ENCODE data around the gene HECW1.

HECW1 gene

GRCh38 chr7:43433639-43434038, 321.2 kb downstream of the HECW1 start:
- no peaks in the 10 kb centered on the region for H3K27me3 ChIP-seq (ENCODE audit: control insufficient read depth, insufficient read depth, low read length)
- H3K36me3 ChIP-seq (ENCODE audit: control insufficient read depth, insufficient read depth, low read length): no peaks in the 10 kb centered on the region
- no peaks in the 10 kb centered on the region for H3K9me3 ChIP-seq (ENCODE audit: control insufficient read depth, insufficient read depth, low read length)
- H3K4me3 ChIP-seq (ENCODE audit: low read depth, low read length): no peak overlapping the region
- no peaks in the 10 kb centered on the region for H3K4me1 ChIP-seq (ENCODE audit: control insufficient read depth, insufficient read depth, low read length)
- no peak overlapping the region for H3K9ac ChIP-seq (ENCODE audit: low read depth, low read length)

- Histone ChIP-seq H3K9ac (ENCODE audit: low read depth, low read length) (no peak overlapping the region), H3K9me3 (ENCODE audit: control insufficient read depth, insufficient read depth, low read length) (no peaks in the 10 kb centered on the region), H3K4me1 (ENCODE audit: control insufficient read depth, insufficient read depth, low read length) (peaks cover 2% of the 10 kb centered on the region), H3K36me3 (ENCODE audit: control insufficient read depth, insufficient read depth, low read length) (no peaks in the 10 kb centered on the region), H3K4me3 (ENCODE audit: low read depth, low read length) (no peak overlapping the region), H3K27me3 (ENCODE audit: control insufficient read depth, insufficient read depth, low read length) (no peaks in the 10 kb centered on the region)
These were observed 324.6 kb downstream of the HECW1 start for GRCh38 chr7:43437001-43437400.

GRCh38 chr7:43438897-43439479, 326.5 kb downstream of the HECW1 start:
- Histone ChIP-seq H3K27me3 (ENCODE audit: control insufficient read depth, insufficient read depth, low read length) (no peaks in the 10 kb centered on the region), H3K4me3 (ENCODE audit: low read depth, low read length) (no peak overlapping the region), H3K4me1 (ENCODE audit: control insufficient read depth, insufficient read depth, low read length) (peaks cover 2% of the 10 kb centered on the region), H3K9ac (ENCODE audit: low read depth, low read length) (no peak overlapping the region), H3K9me3 (ENCODE audit: control insufficient read depth, insufficient read depth, low read length) (no peaks in the 10 kb centered on the region), H3K36me3 (ENCODE audit: control insufficient read depth, insufficient read depth, low read length) (no peaks in the 10 kb centered on the region)

GRCh38 chr7:43439631-43440401, 327.4 kb downstream of the HECW1 start:
- Histone ChIP-seq H3K9me3 (ENCODE audit: control insufficient read depth, insufficient read depth, low read length) (no peaks in the 10 kb centered on the region), H3K4me3 (ENCODE audit: low read depth, low read length) (no peak overlapping the region), H3K4me1 (ENCODE audit: control insufficient read depth, insufficient read depth, low read length) (peaks cover 2% of the 10 kb centered on the region), H3K9ac (ENCODE audit: low read depth, low read length) (no peak overlapping the region), H3K27me3 (ENCODE audit: control insufficient read depth, insufficient read depth, low read length) (no peaks in the 10 kb centered on the region), H3K36me3 (ENCODE audit: control insufficient read depth, insufficient read depth, low read length) (no peaks in the 10 kb centered on the region)

DNA sequence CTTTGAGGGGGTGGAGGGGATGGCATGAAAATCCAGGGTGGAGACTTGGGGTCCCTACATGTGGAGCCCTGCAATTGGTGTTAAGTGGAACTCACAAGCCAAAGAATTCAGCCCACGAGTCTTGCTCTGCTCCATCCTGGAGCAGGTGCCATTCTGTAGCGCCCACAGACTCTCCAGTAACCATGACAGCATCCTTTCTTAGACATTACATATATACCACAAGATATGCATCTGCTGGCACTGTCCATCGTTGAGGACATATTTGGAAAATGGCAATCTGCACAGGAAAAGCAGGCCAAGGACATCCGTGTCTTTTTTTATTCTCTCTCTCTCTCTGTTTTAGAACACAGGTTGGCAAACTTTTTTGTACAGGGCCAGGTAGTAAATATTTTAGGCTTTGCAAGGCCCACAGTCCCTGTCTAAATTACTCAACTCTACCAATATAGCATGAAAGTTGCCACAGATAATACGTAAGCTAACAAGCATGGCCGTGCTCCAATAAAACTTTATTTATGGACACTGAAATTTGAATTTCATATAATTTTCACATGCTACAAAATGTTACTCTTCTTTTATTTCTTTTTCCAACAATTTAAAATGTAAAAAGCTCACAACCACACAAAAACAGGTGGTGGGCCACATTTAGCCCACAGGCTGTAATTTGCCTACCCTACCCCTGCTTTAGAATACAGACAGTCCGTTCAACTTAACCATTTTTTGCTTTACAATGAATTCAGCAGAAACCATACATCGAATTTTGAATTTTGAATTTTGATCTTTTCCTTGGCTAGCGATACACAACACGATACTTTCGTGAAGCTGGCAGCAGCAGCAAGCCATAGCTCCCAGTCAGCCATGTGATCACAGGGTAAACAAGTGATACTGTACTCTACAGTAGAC, 329.0 kb downstream of the HECW1 start:
- no peak overlapping the region for H3K4me3 ChIP-seq (ENCODE audit: low read depth, low read length)
- peaks cover 2% of the 10 kb centered on the region for H3K4me1 ChIP-seq (ENCODE audit: control insufficient read depth, insufficient read depth, low read length)
- no peaks in the 10 kb centered on the region for H3K9me3 ChIP-seq (ENCODE audit: control insufficient read depth, insufficient read depth, low read length)
- H3K27me3 ChIP-seq (ENCODE audit: control insufficient read depth, insufficient read depth, low read length): no peaks in the 10 kb centered on the region
- no peak overlapping the region for H3K9ac ChIP-seq (ENCODE audit: low read depth, low read length)
- H3K36me3 ChIP-seq (ENCODE audit: control insufficient read depth, insufficient read depth, low read length): no peaks in the 10 kb centered on the region

DNA sequence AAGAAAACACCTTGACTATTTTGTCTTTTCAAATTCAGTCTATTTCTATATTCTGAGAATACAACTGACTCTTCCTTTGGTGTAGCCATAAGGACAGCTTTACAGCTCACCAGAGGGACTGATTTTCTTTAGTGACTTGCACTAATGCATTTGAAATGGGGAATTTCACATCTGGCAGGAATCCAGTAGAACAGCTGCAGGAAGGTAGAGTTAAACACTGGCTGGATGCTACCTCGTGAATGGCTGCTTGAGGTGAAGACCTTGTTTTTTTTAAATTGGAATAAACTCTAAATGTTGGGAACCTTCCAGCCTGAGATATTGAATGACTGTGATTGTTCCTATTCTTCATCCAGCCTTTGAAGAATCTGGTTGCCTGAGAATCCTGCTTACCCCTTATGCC, 330.9 kb downstream of the HECW1 start:
- Histone ChIP-seq H3K4me1 (ENCODE audit: control insufficient read depth, insufficient read depth, low read length) (peaks cover 2% of the 10 kb centered on the region), H3K9ac (ENCODE audit: low read depth, low read length) (no peak overlapping the region), H3K27me3 (ENCODE audit: control insufficient read depth, insufficient read depth, low read length) (no peaks in the 10 kb centered on the region), H3K4me3 (ENCODE audit: low read depth, low read length) (no peak overlapping the region), H3K9me3 (ENCODE audit: control insufficient read depth, insufficient read depth, low read length) (no peaks in the 10 kb centered on the region), H3K36me3 (ENCODE audit: control insufficient read depth, insufficient read depth, low read length) (no peaks in the 10 kb centered on the region)

- Histone ChIP-seq H3K36me3 (ENCODE audit: control insufficient read depth, insufficient read depth, low read length) (no peaks in the 10 kb centered on the region), H3K9ac (ENCODE audit: low read depth, low read length) (no peak overlapping the region), H3K9me3 (ENCODE audit: control insufficient read depth, insufficient read depth, low read length) (no peaks in the 10 kb centered on the region), H3K4me1 (ENCODE audit: control insufficient read depth, insufficient read depth, low read length) (peaks cover 3% of the 10 kb centered on the region), H3K4me3 (ENCODE audit: low read depth, low read length) (no peak overlapping the region), H3K27me3 (ENCODE audit: control insufficient read depth, insufficient read depth, low read length) (no peaks in the 10 kb centered on the region)
These were observed 332.5 kb downstream of the HECW1 start for GRCh38 chr7:43444711-43445578.

DNA sequence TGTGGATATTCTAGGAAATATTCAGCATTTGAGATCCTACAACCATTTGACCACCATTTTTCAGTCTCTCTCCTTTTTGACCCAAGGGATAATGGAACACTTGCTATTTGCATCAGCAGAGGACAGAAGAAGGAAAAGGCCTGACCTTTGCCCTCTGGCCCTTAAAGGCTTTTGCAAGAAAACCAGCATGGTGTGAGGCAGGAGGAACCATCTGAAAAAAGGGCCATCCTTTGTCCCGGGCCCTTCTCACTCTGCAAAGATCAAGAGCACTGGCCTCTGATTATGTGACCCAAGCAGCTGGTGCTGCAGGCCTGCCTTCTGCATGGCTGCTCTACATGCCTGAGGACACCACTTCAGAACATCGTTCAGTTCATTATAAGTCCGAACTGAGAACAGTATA, 337.1 kb downstream of the HECW1 start:
- H3K4me1 ChIP-seq (ENCODE audit: control insufficient read depth, insufficient read depth, low read length): peaks cover 6% of the 10 kb centered on the region
- H3K36me3 ChIP-seq (ENCODE audit: control insufficient read depth, insufficient read depth, low read length): no peaks in the 10 kb centered on the region
- H3K4me3 ChIP-seq (ENCODE audit: low read depth, low read length): no peak overlapping the region
- no peaks in the 10 kb centered on the region for H3K9me3 ChIP-seq (ENCODE audit: control insufficient read depth, insufficient read depth, low read length)
- no peak overlapping the region for H3K9ac ChIP-seq (ENCODE audit: low read depth, low read length)
- H3K27me3 ChIP-seq (ENCODE audit: control insufficient read depth, insufficient read depth, low read length): no peaks in the 10 kb centered on the region

DNA sequence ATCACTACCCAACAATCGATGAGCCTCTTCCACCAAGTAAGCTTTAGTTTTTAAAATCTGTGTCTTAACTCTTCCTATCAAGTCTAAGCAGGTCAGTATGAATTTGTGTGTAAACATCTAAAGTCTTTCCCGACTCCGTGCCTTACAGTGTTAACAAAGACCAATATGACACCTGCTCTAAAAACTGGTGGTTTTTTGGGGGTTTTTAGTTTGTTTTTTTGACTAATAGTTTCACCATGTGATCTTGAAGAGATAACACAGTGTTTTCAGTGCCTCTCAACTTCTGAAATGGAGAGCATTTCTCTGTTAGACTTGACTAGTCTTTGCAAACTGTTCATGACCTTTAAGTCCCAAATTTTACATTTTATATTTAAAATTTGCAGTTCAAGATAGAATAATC, 338.4 kb downstream of the HECW1 start:
- no peaks in the 10 kb centered on the region for H3K9me3 ChIP-seq (ENCODE audit: control insufficient read depth, insufficient read depth, low read length)
- H3K4me3 ChIP-seq (ENCODE audit: low read depth, low read length): no peak overlapping the region
- H3K4me1 ChIP-seq (ENCODE audit: control insufficient read depth, insufficient read depth, low read length): peaks cover 10% of the 10 kb centered on the region
- H3K36me3 ChIP-seq (ENCODE audit: control insufficient read depth, insufficient read depth, low read length): no peaks in the 10 kb centered on the region
- no peaks in the 10 kb centered on the region for H3K27me3 ChIP-seq (ENCODE audit: control insufficient read depth, insufficient read depth, low read length)
- H3K9ac ChIP-seq (ENCODE audit: low read depth, low read length): no peak overlapping the region

DNA sequence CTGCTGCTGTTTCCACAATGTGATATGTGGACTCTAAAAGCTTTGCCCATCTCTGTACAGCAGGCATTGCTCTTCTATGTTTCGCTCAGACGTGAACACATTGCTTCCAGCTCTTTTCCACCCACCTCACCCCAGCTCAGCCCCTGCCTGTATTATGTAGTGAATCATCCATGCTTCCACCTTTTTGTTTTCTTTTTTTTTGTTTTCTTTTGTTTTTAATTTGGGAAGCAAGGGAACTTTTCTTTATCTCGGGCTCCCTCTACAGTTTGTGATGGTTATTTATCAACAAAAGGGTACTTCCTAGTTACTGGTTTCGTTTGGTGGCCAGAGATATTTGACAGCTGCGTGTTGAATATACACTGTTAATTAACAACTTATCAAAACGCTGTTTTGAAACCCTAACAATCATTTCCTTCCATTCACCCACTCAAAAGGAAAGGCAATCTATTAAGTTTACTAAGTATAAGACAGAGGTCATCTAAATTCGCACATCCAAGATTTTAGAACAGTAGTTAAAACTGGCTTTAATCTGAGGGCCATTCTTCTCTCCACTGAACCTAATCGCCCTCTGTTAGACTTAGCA, 342.6 kb downstream of the HECW1 start:
- no peaks in the 10 kb centered on the region for H3K36me3 ChIP-seq (ENCODE audit: control insufficient read depth, insufficient read depth, low read length)

GRCh38 chr7:43456200-43456599, 343.8 kb downstream of the HECW1 start:
- no peaks in the 10 kb centered on the region for H3K36me3 ChIP-seq (ENCODE audit: control insufficient read depth, insufficient read depth, low read length)
- no peaks in the 10 kb centered on the region for H3K9me3 ChIP-seq (ENCODE audit: control insufficient read depth, insufficient read depth, low read length)
- no peak overlapping the region for H3K9ac ChIP-seq (ENCODE audit: low read depth, low read length)
- H3K27me3 ChIP-seq (ENCODE audit: control insufficient read depth, insufficient read depth, low read length): no peaks in the 10 kb centered on the region
- H3K4me1 ChIP-seq (ENCODE audit: control insufficient read depth, insufficient read depth, low read length): peaks cover 6% of the 10 kb centered on the region
- no peak overlapping the region for H3K4me3 ChIP-seq (ENCODE audit: low read depth, low read length)

More for the DNA sequence above, 342.6 kb downstream of the HECW1 start:
- Histone ChIP-seq H3K27me3 (ENCODE audit: control insufficient read depth, insufficient read depth, low read length) (no peaks in the 10 kb centered on the region), H3K9ac (ENCODE audit: low read depth, low read length) (no peak overlapping the region), H3K4me1 (ENCODE audit: control insufficient read depth, insufficient read depth, low read length) (peaks cover 6% of the 10 kb centered on the region), H3K4me3 (ENCODE audit: low read depth, low read length) (no peak overlapping the region), H3K9me3 (ENCODE audit: control insufficient read depth, insufficient read depth, low read length) (no peaks in the 10 kb centered on the region)

Measured in iPS-15b (cell line).